ENCODE results near the gene ATP11A. TPM values are rescaled to one million over a fixed set of nuclear protein-coding genes. Genes with fewer than 3 reads are reported as not detected.

The ATP11A gene
- total RNA-seq, 1 donor from 2014 or later, result 377 TPM

DNA sequence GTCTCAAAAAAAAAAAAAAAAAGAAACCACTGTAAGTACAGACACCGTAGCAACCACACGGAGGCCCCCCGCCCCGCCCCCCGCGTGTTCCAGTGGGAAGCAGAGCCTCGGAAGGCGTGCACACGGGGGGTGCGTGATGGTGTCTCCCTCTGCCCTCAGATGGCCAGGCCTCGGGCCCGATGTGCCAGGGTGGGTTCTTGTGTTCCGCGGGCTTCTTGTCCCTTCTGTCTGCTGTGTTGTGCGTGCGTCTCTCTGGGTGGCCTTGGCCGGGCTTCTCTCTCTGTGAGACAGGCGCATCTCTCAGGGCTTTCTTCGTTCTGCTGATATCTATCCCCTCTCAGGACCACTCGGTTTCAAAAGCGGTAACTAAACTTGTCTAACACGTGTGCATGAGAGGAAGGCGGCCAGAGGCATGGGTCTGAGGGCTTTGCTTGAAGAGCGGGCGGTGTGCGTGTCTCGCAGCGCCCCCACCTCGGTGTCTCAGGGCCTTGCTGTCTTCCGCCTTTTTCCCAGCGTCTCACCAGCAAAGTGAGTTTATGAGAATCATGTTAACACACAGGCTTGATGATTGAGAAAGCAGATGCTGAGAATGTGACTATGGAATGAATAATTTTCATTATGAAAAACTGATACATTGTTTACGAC, 12.6 kb downstream of the ATP11A start:
- Histone ChIP-seq H3K4me3 (no peak overlapping the region), H3K4me1 (peaks cover 43% of the 10 kb centered on the region), H3K9me3 (no peaks in the 10 kb centered on the region), H3K27ac (no peak overlapping the region), H3K36me3 (peaks cover under 1% of the 10 kb centered on the region), H3K27me3 (no peaks in the 10 kb centered on the region)
- TF ChIP-seq, protein P1, sequence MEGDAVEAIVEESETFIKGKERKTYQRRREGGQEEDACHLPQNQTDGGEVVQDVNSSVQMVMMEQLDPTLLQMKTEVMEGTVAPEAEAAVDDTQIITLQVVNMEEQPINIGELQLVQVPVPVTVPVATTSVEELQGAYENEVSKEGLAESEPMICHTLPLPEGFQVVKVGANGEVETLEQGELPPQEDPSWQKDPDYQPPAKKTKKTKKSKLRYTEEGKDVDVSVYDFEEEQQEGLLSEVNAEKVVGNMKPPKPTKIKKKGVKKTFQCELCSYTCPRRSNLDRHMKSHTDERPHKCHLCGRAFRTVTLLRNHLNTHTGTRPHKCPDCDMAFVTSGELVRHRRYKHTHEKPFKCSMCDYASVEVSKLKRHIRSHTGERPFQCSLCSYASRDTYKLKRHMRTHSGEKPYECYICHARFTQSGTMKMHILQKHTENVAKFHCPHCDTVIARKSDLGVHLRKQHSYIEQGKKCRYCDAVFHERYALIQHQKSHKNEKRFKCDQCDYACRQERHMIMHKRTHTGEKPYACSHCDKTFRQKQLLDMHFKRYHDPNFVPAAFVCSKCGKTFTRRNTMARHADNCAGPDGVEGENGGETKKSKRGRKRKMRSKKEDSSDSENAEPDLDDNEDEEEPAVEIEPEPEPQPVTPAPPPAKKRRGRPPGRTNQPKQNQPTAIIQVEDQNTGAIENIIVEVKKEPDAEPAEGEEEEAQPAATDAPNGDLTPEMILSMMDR (IDR thresholded peaks at IDR 0.05), result no peak
- ATAC-seq (no peak), DNase-seq (no peak)
- intact Hi-C loops (cut with DNase I), result no loop called here

DNA sequence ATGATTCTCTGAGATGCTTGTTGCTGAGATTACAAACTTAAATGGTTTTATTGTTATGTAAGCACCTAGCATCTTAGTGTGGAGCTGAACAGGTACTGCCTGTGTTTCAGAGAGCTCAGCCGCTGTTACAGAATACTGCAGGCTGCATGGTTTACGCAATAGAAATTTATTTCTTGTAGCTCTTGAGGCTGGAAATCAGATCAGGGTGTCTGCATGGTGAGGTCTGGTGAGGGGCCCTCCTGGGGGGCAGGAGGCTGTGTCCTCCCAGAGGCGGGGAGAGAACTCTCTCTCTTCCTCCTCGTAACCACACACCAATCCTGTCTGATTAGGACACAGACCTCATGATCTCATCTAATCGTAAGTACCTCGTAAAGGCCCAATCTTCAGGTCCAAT, 13.1 kb downstream of the ATP11A start:
- intact Hi-C loops (cut with DNase I), result no loop called here
- H3K27me3 ChIP-seq, result no peaks in the 10 kb centered on the region
- peaks cover 3% of the 10 kb centered on the region for H3K36me3 ChIP-seq
- peaks cover 41% of the 10 kb centered on the region for H3K4me1 ChIP-seq
- H3K4me3 ChIP-seq, result no peak overlapping the region
- peak; percentile 44 for ATAC-seq
- TF ChIP-seq, protein P1 (IDR thresholded peaks at IDR 0.05), result no peak
- no peaks in the 10 kb centered on the region for H3K9me3 ChIP-seq
- peak overlapping the region; percentile 9 for H3K27ac ChIP-seq
- DNase-seq, result no peak

DNA sequence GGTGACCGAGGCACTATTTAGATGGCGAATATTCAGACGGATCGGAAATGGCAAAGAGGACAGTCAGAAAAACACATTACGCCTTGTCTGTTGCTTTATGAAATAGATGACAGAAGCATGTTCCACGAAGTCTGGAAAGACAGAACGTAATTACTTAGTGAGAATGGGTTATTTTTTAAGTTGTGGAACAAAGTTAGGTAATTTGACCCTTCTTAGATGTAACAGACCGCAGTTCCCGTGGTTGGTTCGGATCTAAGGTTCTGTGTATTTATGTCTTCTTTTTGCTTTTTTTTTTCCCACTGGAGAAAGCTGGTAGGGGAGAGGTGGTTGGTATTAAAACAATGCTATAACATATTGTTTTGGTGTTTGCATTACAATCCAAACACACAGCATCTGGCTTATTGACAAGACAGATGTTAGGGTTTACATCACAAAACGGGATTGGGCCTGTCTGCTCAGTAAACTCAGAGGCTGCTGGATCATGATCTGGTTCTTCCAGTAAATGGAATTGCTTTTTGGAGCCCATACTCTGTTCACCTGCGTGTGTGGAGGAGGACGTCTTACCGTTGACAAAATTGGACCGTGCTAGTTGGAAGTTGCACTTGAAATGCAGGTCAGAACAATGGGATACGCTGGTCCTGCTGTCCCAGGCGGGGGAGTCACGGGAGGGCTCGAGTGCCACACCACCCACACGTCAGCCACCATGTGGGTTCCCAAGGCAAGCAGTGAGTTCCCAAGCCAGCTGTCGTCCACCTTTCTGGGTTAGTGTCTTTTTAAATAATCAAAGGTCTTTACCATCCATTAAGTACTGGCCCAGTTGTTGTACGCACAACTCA, 13.8 kb downstream of the ATP11A start:
- no peak for ATAC-seq
- Histone ChIP-seq H3K27me3 (no peaks in the 10 kb centered on the region), H3K27ac (peak overlapping the region; percentile 20), H3K4me3 (no peak overlapping the region), H3K36me3 (peaks cover 3% of the 10 kb centered on the region), H3K4me1 (peaks cover 37% of the 10 kb centered on the region), H3K9me3 (no peaks in the 10 kb centered on the region)
- TF ChIP-seq, protein P1 (IDR thresholded peaks at IDR 0.05), result no peak
- DNase-seq, result no peak
- intact Hi-C loops (cut with DNase I), result no loop called here

DNA sequence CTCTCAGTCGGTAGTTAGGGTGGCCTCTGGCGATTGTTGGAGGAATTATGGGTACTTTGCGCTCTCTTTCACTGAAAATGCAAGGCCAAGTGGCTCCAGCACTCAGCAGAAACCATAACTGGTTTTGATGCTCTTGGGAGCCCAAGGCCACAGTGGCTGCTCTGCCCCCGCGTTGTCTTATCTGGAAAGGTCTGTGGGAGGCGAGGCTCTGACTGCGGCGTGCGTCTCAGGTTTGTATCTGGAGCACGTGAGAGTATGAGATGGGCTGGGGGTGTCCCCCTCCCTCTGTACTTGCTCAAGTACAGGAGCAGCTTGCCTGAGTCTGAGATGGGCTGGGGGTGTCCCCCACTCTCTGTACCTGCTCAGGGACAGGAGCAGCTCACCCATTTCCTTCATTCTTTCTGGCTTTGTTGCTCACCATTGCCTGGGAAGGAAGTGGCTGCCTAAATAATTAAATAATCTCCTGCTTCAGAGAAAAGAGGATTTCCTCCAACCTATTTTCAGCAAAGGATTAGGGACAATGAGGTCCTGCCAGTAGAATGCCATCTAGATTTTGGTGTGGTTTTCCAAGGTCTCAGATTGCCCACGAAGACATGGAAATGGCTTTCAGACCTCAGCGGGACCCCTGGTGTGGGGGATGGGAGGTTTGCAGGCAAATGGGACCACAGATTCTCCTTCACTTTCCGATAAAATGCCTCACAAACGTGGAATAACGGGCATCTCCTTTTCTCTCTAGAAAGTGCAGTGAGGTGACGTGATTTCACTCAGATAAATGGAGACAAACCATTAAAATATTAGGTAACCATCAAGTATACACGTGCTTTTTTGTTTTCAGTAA, 14.7 kb downstream of the ATP11A start:
- Histone ChIP-seq H3K27me3 (no peaks in the 10 kb centered on the region), H3K4me1 (peaks cover 37% of the 10 kb centered on the region), H3K27ac (peak overlapping the region; percentile 20), H3K9me3 (no peaks in the 10 kb centered on the region), H3K4me3 (no peak overlapping the region), H3K36me3 (peaks cover 3% of the 10 kb centered on the region)
- TF ChIP-seq, protein P1 (IDR thresholded peaks at IDR 0.05), result no peak
- intact Hi-C loops (cut with DNase I), result no loop called here
- ATAC-seq (peak; percentile 5), DNase-seq (no peak)

DNA sequence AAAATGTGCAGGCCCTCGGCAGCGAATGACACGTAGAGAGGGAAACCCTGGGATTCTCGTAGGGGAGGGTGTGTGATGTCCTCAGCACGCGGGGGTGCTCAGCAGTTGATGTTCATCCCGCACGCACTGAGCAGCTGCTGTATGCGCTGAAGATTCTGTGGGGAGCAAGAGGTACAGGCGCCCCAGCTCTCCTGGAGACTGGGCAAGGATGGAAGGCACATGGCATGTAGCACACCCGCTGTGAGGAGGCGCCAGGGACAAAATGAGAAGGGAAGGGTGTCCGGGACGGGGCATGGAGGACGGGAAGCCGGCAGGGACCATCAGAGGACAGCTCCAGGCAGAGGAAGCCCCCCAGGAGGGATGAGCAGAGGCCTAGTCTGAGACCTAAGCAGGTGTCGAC, 15.4 kb downstream of the ATP11A start:
- Histone ChIP-seq H3K27me3 (no peaks in the 10 kb centered on the region), H3K36me3 (peaks cover 3% of the 10 kb centered on the region), H3K4me1 (peaks cover 44% of the 10 kb centered on the region), H3K27ac (peak overlapping the region; percentile 20), H3K4me3 (no peak overlapping the region), H3K9me3 (no peaks in the 10 kb centered on the region)
- DNase-seq (no peak), ATAC-seq (no peak)
- intact Hi-C loops (cut with DNase I), result no loop called here
- TF ChIP-seq, protein P1 (IDR thresholded peaks at IDR 0.05), result no peak

All from upper lobe of right lung (tissue), 1 donor.